WTC11 (cell line): ENCODE data around the gene RPL10A. TPM values are rescaled to one million over a fixed set of nuclear protein-coding genes. Genes with fewer than 3 reads are reported as not detected.
A peak's percentile ranks its signal among the peaks of the same experiment; 100 is the strongest.

ENCODE experiments used
- ATAC-seq: fragments of 200-7000 bp; cut with Tn5 transposase; 2 replicates; pipeline ENCODE4 v1.10.0; 2021; ENCODE audit warnings: mild to moderate bottlenecking, moderate library complexity
- CTCF ChIA-PET: fragments of 300-600 bp; sonication (Branson Sonifier 250); formaldehyde crosslinking; loops from one replicate; lab custom pipeline; 2021; ENCODE audit warnings: antibody characterized with exemption; lab: Charles Lee
- POLR2A ChIA-PET: fragments of 350-600 bp; sonication (Branson Sonifier 250); formaldehyde crosslinking; loops from one replicate; lab custom pipeline; 2021; ENCODE audit warnings: antibody characterized with exemption; lab: Charles Lee
- DNase-seq: peaks from one replicate; pipeline ENCODE4 v3.0.0; 2021; ENCODE audit warnings: low spot score
- H3K27ac Mint-ChIP-seq: 2 replicates; pipeline ENCODE4 v1.8.0; 2021; ENCODE audit warnings: mixed read lengths
- H3K27me3 Mint-ChIP-seq: 2 replicates; pipeline ENCODE4 v1.8.0; 2021; ENCODE audit warnings: low read depth, mild to moderate bottlenecking, moderate library complexity, mixed read lengths
- H3K36me3 Mint-ChIP-seq: 2 replicates; pipeline ENCODE4 v1.8.0; 2021; ENCODE audit warnings: mixed read lengths
- H3K4me1 Mint-ChIP-seq: 2 replicates; pipeline ENCODE4 v1.8.0; 2022; ENCODE audit warnings: mixed read lengths
- H3K4me3 Mint-ChIP-seq: 2 replicates; pipeline ENCODE4 v1.8.0; 2021; ENCODE audit warnings: mild to moderate bottlenecking, moderate library complexity, mixed read lengths
- H3K9me3 Mint-ChIP-seq: 2 replicates; pipeline ENCODE4 v1.8.0; 2021; ENCODE audit warnings: mixed read lengths
- FOXJ3 ChIP-seq: sonication (generic); formaldehyde crosslinking; IDR thresholded peaks from 2 replicates; pipeline ENCODE4 v1.9.0; 2021; ENCODE audit warnings: missing genetic modification reagents, mild to moderate bottlenecking, borderline replicate concordance
- FOXK1 ChIP-seq: sonication (generic); formaldehyde crosslinking; IDR thresholded peaks from 2 replicates; pipeline ENCODE4 v1.8.0; 2022; ENCODE audit warnings: mild to moderate bottlenecking, moderate library complexity, missing genetic modification reagents
- FOXP1 ChIP-seq: sonication (generic); formaldehyde crosslinking; IDR thresholded peaks from 2 replicates; pipeline ENCODE4 v1.8.0; 2022; ENCODE audit warnings: missing genetic modification reagents, mild to moderate bottlenecking, moderate library complexity, borderline replicate concordance
- GABPB1 ChIP-seq: sonication (generic); formaldehyde crosslinking; IDR thresholded peaks from 2 replicates; pipeline ENCODE4 v1.8.1; 2023; ENCODE audit warnings: mild to moderate bottlenecking, missing genetic modification reagents
- NR2C2 ChIP-seq: sonication (generic); formaldehyde crosslinking; IDR thresholded peaks from 2 replicates; pipeline ENCODE4 v1.8.0; 2022; ENCODE audit warnings: mild to moderate bottlenecking, missing genetic modification reagents
- OVOL2 ChIP-seq: fragments of 250-450 bp; sonication (Bioruptor Pico); IDR thresholded peaks from 2 replicates; pipeline ENCODE4 v1.9.0; 2021; ENCODE audit warnings: mild to moderate bottlenecking, borderline replicate concordance
- TEAD1 ChIP-seq: sonication (generic); formaldehyde crosslinking; IDR thresholded peaks from 2 replicates; pipeline ENCODE4 v1.8.0; 2022; ENCODE audit warnings: mild to moderate bottlenecking, missing genetic modification reagents
- ZNF219 ChIP-seq: sonication (generic); formaldehyde crosslinking; IDR thresholded peaks from 2 replicates; pipeline ENCODE4 v1.8.0; 2023; ENCODE audit warnings: missing genetic modification reagents, mild to moderate bottlenecking, borderline replicate concordance
- ZNF416 ChIP-seq: fragments of 250-450 bp; sonication (Bioruptor Pico); IDR thresholded peaks from 2 replicates; pipeline ENCODE4 v1.9.0; 2021; ENCODE audit warnings: mild to moderate bottlenecking, inconsistent platforms
- total RNA-seq: library from RNA; stranded (reverse); gene quantifications from 3 replicates; pipeline ENCODE4 v1.2.3, GENCODE V29; 2021
- TF ChIP-seq, protein P1 (sequence below): sonication (generic); formaldehyde crosslinking; IDR thresholded peaks from 2 replicates; pipeline ENCODE4 v1.8.0; 2022; ENCODE audit warnings: mild to moderate bottlenecking, missing genetic modification reagents
- TF ChIP-seq, protein P2 (sequence below): sonication (generic); formaldehyde crosslinking; IDR thresholded peaks from 2 replicates; pipeline ENCODE4 v1.8.1; 2022; ENCODE audit warnings: mild to moderate bottlenecking, moderate library complexity, missing genetic modification reagents
- TF ChIP-seq, protein P3 (sequence below): sonication (generic); formaldehyde crosslinking; IDR thresholded peaks from 2 replicates; pipeline ENCODE4 v1.8.0; 2022; ENCODE audit warnings: mild to moderate bottlenecking, missing genetic modification reagents
- TF ChIP-seq, protein P4 (sequence below): fragments of 250-450 bp; sonication (Bioruptor Pico); conservative IDR thresholded peaks from 2 replicates; pipeline ENCODE4 v1.9.0; 2021; ENCODE audit warnings: mild to moderate bottlenecking
- TF ChIP-seq, protein P5 (sequence below): fragments of 200-600 bp; IDR thresholded peaks from 2 replicates; pipeline ENCODE4 v1.8.0; 2022; ENCODE audit warnings: antibody characterized with exemption
- TF ChIP-seq, protein P6 (sequence below): sonication (generic); formaldehyde crosslinking; IDR thresholded peaks from 2 replicates; pipeline ENCODE4 v1.8.0; 2023; ENCODE audit warnings: mild to moderate bottlenecking, missing genetic modification reagents

RPL10A gene
- total RNA-seq, 1 experiment from 2014 or later: 1,829 TPM

DNA sequence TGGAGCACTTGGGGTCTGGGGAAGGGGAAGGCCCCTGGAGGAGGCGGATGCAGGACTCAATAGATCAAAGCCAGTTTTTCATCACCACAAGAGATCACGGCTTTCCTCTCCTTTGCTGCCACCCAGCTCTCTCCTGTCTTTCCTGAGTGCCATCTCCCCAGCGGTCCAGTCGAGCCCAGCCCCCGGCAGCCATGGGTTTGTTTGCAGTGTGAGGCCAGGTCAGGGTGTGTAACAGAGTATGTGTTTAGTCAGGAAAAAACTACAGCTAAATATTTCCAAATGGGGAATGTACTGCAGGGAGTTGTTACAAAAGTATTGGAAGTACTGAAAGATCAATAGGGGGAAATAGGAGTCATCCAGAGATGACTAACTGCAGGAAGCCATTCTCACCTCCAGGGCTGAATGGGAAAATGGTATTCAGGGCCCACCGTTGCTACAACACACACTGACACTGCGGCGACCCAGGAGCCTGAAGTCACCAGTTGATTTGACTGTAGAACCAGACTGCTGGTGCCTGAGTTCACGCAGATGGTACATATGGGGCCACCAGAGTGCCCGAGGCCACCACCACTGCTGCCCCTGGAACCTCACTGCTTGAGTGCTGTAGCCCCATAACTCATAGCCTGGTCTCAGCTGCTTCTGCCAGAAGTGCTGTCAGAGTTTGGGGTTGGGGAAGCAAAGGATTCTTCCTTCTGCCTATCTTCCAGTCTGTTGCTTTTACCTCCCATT is 39.6 kb upstream of the RPL10A start:
- Mint-ChIP-seq H3K9me3 (peaks cover 20% of the 10 kb centered on the region), H3K4me1 (peaks cover 23% of the 10 kb centered on the region)
- DNase-seq: no peak
- TF ChIP-seq, protein P1, sequence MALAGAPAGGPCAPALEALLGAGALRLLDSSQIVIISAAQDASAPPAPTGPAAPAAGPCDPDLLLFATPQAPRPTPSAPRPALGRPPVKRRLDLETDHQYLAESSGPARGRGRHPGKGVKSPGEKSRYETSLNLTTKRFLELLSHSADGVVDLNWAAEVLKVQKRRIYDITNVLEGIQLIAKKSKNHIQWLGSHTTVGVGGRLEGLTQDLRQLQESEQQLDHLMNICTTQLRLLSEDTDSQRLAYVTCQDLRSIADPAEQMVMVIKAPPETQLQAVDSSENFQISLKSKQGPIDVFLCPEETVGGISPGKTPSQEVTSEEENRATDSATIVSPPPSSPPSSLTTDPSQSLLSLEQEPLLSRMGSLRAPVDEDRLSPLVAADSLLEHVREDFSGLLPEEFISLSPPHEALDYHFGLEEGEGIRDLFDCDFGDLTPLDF (CRISPR knock-in tag): no peak
- peak; percentile 60 for TF ChIP-seq GABPB1
- TF ChIP-seq, all 79 proteins: peak for 1
- no peak overlapping the region for H3K4me3 Mint-ChIP-seq
- CTCF ChIA-PET: interaction anchor here (0.8 to 4.1 kb wide), 6 partner anchors 7 to 110 kb away, joined by 3 to 33 read pairs (median 3); no protein-coding TSS in a partner anchor
- POLR2A ChIA-PET: interaction anchor here (1.5 kb wide), 1 partner anchor 10 kb away, joined by 7 read pairs; no protein-coding TSS in a partner anchor
- H3K27ac Mint-ChIP-seq: peak overlapping the region; percentile 74
- H3K36me3 Mint-ChIP-seq: peaks cover 25% of the 10 kb centered on the region
- no peaks in the 10 kb centered on the region for H3K27me3 Mint-ChIP-seq
- peak; percentile 40 for ATAC-seq

DNA sequence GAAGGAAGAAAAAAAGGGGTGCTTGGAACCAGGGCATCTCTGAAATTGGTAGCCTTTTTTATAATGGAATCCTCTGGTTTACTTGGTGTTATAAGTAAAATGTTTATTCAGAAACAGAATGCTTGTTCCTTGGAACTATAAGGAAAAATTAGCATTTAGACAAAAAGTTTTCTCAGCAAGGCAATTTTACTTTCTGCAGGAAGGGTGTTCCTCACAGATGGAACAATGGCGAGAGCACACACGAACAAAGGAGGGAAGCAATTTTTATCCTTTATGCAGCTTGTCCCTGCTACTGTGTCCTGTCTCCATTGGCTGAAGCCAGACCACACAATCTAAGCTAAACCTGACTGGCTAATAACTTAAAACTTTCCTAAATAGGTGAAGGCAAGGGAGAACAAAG is 38.7 kb upstream of the RPL10A start:
- H3K27ac Mint-ChIP-seq: no peak overlapping the region
- peaks cover 23% of the 10 kb centered on the region for H3K4me1 Mint-ChIP-seq
- DNase-seq (no peak), ATAC-seq (no peak)
- ChIA-PET POLR2A (no interaction called here), CTCF (interaction anchor here (1.3 kb wide), 1 partner anchor 88 kb away, joined by 3 read pairs; no protein-coding TSS in a partner anchor)
- peaks cover 24% of the 10 kb centered on the region for H3K36me3 Mint-ChIP-seq
- no peak overlapping the region for H3K4me3 Mint-ChIP-seq
- H3K27me3 Mint-ChIP-seq: no peaks in the 10 kb centered on the region
- H3K9me3 Mint-ChIP-seq: peaks cover 20% of the 10 kb centered on the region
- TF ChIP-seq FOXK1 (CRISPR knock-in tag) (no peak), OVOL2 (CRISPR knock-in tag) (no peak), TEAD1 (CRISPR knock-in tag) (no peak), FOXP1 (CRISPR knock-in tag) (no peak), NR2C2 (CRISPR knock-in tag) (no peak)
- TF ChIP-seq, protein P2, sequence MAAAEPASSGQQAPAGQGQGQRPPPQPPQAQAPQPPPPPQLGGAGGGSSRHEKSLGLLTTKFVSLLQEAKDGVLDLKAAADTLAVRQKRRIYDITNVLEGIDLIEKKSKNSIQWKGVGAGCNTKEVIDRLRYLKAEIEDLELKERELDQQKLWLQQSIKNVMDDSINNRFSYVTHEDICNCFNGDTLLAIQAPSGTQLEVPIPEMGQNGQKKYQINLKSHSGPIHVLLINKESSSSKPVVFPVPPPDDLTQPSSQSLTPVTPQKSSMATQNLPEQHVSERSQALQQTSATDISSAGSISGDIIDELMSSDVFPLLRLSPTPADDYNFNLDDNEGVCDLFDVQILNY (CRISPR knock-in tag): no peak
- TF ChIP-seq, protein P3, sequence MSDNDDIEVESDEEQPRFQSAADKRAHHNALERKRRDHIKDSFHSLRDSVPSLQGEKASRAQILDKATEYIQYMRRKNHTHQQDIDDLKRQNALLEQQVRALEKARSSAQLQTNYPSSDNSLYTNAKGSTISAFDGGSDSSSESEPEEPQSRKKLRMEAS (CRISPR knock-in tag): no peak
- TF ChIP-seq, protein P4, sequence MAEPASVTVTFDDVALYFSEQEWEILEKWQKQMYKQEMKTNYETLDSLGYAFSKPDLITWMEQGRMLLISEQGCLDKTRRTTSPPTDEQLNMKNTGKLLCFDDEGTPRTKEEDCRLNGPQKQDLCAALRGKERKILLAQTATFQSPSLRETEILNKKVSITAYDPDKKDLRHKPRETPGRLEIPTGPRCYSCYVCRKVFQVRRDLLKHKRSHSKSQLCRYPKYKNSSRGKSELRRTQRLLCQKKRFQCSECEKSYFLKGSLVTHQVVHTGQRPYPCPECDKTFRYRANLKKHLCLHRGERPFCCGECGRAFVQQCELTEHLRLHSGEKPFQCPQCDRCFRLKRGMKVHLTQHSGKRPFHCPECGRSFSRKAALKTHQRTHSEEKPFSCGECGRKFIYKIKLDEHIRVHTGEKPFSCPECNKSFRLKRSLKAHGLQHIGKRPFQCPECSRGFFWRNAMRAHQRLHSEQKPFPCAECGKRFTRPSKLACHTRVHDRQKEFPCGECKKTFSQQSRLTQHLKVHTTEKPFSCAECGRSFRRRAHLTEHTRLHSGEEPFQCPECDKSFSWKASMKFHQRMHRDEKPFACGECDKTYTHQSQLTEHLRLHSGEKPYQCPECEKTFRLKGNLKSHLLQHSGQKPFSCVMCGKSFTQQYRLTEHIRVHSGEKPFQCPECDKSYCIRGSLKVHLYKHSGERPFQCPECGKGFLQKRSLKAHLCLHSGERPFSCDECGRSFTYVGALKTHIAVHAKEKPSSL (CRISPR knock-in tag): no peak
- TF ChIP-seq, protein P5, sequence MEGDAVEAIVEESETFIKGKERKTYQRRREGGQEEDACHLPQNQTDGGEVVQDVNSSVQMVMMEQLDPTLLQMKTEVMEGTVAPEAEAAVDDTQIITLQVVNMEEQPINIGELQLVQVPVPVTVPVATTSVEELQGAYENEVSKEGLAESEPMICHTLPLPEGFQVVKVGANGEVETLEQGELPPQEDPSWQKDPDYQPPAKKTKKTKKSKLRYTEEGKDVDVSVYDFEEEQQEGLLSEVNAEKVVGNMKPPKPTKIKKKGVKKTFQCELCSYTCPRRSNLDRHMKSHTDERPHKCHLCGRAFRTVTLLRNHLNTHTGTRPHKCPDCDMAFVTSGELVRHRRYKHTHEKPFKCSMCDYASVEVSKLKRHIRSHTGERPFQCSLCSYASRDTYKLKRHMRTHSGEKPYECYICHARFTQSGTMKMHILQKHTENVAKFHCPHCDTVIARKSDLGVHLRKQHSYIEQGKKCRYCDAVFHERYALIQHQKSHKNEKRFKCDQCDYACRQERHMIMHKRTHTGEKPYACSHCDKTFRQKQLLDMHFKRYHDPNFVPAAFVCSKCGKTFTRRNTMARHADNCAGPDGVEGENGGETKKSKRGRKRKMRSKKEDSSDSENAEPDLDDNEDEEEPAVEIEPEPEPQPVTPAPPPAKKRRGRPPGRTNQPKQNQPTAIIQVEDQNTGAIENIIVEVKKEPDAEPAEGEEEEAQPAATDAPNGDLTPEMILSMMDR: no peak

DNA sequence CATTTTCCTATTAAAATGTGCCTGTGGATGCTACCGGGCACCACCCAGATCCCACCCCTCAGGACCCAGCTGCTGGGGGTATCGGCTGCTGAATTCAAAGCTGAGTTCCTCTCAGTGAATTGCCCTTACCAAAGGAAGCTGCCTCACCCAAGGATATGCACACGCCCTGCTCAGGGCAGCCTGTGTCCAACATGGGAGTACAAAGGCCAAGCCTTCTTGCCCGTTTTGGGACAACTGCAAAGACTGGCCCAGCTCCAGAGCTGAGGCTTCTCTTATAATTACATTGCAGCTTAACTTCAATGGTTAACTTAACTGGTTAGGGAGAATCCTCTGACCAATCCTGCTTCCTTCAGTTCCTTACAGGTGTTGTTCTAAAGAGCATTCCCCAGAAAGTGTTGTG is 35.9 kb upstream of the RPL10A start:
- DNase-seq (no peak), ATAC-seq (no peak)
- H3K27me3 Mint-ChIP-seq: no peaks in the 10 kb centered on the region
- H3K4me3 Mint-ChIP-seq: no peak overlapping the region
- peaks cover 15% of the 10 kb centered on the region for H3K4me1 Mint-ChIP-seq
- CTCF ChIA-PET: interaction anchor here (0.8 kb wide), 1 partner anchor 17 kb away, joined by 4 read pairs; no protein-coding TSS in a partner anchor
- H3K36me3 Mint-ChIP-seq: peaks cover 12% of the 10 kb centered on the region
- no peak overlapping the region for H3K27ac Mint-ChIP-seq
- H3K9me3 Mint-ChIP-seq: peaks cover 20% of the 10 kb centered on the region
- POLR2A ChIA-PET: no interaction called here
- TF ChIP-seq, protein P6, sequence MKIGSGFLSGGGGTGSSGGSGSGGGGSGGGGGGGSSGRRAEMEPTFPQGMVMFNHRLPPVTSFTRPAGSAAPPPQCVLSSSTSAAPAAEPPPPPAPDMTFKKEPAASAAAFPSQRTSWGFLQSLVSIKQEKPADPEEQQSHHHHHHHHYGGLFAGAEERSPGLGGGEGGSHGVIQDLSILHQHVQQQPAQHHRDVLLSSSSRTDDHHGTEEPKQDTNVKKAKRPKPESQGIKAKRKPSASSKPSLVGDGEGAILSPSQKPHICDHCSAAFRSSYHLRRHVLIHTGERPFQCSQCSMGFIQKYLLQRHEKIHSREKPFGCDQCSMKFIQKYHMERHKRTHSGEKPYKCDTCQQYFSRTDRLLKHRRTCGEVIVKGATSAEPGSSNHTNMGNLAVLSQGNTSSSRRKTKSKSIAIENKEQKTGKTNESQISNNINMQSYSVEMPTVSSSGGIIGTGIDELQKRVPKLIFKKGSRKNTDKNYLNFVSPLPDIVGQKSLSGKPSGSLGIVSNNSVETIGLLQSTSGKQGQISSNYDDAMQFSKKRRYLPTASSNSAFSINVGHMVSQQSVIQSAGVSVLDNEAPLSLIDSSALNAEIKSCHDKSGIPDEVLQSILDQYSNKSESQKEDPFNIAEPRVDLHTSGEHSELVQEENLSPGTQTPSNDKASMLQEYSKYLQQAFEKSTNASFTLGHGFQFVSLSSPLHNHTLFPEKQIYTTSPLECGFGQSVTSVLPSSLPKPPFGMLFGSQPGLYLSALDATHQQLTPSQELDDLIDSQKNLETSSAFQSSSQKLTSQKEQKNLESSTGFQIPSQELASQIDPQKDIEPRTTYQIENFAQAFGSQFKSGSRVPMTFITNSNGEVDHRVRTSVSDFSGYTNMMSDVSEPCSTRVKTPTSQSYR (CRISPR knock-in tag): no peak
- TF ChIP-seq FOXJ3 (CRISPR knock-in tag) (no peak), FOXP1 (CRISPR knock-in tag) (no peak), ZNF416 (CRISPR knock-in tag) (no peak), ZNF219 (no peak)
- TF ChIP-seq, protein P1 (CRISPR knock-in tag): no peak
